HG02763 (cell line): ENCODE data around the gene SAMD14.

Source experiments
- ATAC-seq: cut with Tn5 transposase; IDR thresholded peaks from one replicate; pipeline ENCODE4 v1.9.1; 2021; ENCODE audit warnings: mild to moderate bottlenecking, moderate library complexity; ENCODE audit not compliant: unreplicated experiment

The SAMD14 gene

DNA sequence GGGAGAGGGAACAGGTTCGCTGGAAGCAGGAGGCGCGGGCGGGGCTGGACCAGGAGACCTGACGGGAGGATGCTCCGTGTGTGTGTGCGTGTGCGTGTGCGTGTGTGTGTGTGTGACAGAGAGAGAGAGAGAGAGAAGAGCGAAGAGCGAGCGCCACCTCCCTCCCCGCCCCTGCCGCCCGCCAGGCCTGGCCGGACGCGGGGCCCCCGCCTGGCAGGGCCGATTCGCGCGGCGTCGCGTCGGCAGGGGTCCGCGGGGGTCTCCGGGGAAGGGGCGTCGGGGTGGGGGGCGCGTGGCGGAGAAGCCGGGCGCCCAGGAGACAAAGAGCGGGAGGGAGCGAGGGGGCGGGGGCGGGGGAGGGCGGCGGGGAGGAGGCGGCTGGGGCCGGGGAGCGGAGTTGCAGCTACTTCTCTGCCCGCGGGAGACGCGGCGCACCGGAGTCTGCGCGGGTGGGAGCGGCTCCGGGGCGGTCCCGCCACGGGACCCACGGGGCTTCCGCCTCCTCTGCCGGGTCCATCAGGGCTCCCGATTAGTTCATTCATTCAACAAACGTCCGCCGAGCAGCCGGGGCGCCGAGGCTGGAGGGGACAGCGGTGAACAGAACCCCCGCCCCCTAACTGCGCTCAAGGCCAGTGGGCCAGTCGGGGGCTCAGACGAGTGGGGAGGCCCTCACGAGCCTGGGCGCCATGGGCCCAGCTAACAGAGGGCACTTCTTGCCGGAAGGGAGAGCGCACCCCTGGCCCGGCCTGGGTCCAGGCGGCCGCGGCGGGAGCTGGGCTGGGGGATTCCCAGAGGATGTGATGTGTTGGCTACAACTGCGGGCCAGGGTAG is at the start of gene SAMD14:
TSS of gene SAMD14 (minus strand) at position 433 of the 831 bp plus-strand sequence. CDS start 5,201 bp downstream, outside the sequence.
- no peak for ATAC-seq

DNA sequence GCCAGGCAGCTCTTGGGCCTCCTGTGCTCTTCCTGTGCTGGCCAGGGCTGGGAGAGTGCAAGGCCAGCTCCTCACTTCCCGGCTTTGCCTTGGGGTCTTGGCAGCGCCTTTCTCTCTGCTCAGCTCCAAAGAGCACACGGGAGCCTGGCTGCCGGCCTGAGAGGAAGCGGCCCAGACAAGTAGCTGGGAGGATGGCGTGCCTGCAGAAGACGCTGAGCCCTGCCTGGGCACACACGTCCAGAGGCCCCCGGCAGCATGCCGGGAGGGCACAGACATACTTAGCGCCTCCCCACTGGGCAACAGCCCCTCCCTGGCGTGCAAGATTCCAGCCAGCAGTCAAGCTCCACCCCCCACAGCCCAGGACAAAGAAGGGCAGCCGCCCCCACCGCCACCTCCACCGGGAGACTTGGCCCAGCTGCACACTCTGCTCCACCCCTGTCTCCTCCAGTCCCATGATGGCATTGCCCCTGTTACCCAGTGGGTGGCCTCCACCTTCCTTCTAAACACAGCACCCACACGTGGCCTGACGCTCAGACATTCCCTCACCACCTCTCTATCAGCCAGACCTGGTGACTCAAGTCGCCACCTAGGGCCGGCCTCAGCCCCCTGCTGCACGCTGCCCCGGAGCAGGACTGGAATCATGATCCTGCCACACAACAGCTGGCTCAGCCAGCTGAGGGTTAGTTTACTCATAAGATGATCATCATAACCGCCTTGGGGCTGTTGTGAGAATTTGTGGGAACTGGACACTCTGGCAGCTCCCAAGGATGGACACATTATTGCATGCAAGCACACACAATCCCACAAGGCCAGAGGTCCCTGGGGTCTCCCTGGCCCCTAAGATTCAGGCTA is 48.2 kb upstream of the SAMD14 start:
- ATAC-seq: peak; percentile 56

DNA sequence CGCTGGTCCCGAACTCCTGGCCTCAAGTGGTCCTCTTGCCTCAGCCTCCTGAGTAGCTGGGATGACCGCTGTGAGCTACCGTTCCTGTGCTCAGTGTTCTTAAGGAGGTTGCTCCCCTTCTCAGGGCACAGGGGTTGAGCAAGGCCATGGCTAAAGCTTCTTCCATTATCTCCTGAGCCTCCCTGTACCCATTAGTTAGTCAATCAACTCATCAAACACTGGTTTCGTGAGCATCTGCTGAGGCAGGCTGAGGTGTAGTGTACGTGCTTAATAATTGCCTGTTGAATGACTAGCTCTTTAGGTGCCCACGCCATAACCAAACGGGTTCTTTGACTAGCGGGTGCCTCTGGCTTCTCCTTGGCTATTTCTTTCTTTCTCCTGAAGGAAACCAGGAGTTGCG is 47.5 kb upstream of the SAMD14 start:
- ATAC-seq: no peak

DNA sequence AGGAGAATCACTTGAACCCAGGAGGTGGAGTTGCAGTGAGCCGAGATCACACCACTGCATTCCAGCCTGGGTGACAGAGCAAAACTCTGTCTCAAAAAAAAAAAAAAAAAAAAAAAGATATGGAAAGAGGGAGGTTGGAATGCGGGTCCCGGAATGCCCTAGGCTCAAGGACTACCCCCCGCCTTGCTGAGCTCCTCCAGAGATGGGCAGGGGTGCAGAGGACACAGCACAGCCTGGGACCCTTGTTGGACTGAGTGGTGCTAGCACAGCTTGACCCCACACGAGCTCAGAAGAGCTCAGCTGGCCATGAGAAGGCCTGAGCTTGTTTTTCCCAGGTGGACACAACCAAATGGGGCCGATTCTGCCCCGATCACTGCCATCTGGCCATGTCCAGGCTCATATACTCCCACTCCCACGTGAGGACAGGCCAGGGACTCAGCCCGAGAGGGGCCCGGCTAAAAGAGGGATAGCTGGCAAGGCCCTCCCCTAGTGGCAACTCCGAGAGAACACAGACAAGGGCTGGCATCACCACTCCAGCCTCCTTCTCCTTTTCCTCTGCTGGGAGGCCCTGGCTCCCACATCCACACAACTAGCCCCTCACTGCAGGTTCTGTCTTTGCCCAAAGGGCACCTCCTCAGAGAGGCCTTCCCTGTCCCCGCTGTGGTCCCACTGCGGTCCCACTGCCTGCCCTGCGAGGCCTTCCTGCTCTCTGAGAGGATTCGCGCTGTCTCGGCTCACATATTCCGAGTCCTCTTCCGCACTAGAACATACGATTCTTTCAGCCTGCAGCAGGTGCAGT is 46.8 kb upstream of the SAMD14 start:
- no peak for ATAC-seq

DNA sequence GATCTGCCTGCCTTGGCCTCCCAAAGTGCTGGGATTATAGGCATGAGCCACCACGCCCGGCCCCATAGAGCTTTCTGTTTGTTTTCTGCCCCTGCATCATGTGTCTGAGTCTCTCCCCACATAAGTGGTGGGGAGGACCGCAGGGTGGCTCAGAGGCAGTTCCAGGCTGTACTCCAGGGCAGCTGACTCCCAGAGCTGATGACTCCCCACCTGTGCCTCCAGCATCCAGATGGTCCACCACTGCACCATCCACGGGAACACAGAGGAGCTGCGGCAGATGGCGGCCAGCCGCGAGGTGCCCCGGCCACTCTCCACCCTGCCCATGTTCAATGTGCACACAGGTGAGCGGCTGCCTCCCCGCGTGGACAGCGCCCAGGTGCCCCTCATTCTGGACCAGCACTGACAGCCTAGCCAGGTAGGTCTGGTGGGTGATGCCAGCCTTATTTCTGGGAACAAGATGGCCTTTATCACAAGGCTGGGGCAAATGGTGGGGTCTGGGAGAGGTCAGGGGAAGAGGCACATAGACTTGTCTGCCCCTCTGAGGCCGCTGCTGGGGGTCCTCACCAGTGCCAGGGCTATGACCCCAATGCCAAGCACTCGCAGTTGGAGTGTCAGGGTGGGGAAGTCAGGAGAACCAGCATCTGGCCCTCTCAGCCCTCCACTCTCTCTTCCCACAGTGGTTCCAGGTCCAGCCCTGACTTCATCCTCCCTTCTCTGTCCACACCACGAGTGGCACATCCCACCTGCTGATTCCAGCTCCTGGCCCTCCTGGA is 45.3 kb upstream of the SAMD14 start:
- no peak for ATAC-seq

DNA sequence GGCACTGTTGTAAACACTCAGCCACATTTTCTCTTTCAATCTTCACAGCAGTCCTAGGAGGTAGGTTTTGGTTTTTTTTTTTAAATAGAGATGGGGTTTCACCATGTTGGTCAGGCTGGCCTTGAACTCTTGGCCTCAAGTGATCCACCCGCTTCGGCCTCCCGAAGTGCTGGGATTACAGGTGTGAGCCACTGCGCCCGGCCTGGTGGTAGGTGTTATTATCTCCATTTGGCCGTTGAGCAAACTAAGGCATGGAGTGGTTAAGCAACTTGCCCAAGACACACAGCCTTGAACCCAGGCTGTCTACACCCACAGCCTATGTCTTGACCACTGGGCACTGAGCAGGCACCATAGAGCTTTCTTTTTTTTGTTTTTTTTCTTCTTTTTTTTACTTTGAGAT is 44.5 kb upstream of the SAMD14 start:
- no peak for ATAC-seq

DNA sequence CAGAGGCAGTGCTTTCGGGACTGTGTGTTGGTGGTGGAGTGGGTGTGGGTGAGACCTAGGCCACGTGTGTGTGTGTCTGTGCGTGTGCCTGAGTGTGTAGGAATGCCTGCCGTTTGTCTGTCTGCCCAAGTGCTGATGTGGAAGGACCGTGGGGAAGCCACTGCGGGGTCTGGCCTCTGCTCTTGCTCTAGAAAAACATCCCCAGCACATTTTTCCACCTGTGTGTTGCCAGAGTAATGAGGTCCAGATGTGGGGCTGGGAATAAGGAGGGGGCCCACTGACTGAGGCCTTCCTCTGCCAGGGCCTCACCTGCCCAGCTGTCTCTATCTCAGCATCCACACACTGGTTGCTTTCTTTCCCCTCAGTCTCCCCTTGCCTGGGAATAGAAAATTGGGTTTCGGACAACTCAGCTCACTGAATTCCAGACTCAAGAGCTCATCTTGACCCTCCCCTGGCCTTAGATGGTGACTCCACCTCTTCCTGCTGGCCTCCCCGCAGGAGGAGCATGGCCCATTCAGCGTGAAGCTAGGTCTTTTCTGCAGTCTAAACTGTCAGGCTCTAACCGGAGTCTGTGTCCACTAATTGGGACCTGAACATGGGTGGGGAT is 43.5 kb upstream of the SAMD14 start:
- ATAC-seq: no peak

DNA sequence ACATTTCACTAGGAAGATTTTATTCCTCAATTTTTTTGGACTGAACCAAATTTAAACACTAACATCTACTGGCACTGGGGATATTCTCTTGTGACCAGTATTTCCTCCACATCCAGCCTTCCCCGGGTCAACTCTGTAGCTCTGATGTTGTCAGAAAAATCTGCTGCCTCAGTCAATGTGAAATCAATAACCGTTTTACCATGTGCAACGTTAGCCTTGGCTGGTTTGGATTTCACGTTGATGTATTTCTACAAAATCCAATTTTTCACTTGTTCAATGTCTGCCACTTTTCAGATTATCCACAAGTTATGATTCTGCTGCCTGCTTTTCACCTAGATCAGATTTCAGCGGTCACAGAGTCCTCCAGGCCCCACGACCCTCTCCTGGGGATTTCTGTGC is 43.0 kb upstream of the SAMD14 start:
- no peak for ATAC-seq

DNA sequence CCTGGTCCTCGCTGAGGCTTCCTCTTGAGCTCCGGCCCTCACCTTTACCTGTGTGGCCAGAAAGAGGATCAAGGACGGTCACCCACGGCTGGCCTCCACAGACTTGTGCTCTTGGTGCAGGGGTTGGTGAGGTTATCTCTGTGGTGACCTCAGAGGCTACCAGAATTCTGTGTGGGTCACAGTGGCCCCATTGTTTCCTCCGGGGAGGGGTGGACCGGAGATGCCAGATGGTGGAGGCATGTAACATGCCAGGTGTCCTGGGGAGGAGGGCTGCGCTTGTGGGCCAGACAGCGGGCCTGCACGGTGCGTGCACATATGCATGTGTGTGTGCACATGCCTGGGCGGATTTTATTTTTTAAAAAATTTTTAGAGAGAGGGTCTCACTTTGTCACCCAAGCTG is 42.2 kb upstream of the SAMD14 start:
- ATAC-seq: no peak

DNA sequence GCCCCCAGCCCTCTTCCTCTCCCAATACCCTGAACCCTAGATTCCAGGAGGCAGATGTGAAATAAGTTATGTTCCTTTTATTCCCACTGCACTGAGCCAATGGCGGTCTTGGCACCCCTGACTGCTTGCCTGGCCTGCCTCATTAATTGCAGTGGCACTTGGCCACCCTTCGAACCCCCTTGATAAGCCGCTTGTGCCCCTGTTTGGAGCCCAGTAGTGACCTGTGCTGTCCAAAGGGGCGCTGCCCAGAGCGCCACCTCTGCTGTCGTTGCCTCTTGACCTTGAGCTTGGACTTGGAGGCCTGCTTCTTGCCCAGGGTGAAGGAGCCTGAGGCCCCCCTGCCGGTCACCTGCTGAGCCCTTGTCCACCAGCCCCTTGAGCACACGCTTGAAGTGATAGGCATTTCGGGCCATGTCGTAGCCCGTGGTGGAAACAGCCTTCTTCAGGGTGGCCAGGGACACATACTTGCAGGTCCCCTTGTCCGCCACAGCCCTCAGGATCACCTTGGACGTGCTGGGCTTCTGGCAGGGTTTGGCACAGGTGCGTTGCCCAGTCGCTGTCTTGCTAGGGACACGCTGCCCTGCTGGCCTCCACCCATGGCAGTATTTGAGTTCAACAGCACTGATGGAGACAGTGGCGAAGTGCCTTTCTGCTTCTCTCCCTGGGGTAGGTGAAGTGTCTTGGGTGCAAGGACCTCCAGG is 41.6 kb upstream of the SAMD14 start:
- ATAC-seq: no peak

DNA sequence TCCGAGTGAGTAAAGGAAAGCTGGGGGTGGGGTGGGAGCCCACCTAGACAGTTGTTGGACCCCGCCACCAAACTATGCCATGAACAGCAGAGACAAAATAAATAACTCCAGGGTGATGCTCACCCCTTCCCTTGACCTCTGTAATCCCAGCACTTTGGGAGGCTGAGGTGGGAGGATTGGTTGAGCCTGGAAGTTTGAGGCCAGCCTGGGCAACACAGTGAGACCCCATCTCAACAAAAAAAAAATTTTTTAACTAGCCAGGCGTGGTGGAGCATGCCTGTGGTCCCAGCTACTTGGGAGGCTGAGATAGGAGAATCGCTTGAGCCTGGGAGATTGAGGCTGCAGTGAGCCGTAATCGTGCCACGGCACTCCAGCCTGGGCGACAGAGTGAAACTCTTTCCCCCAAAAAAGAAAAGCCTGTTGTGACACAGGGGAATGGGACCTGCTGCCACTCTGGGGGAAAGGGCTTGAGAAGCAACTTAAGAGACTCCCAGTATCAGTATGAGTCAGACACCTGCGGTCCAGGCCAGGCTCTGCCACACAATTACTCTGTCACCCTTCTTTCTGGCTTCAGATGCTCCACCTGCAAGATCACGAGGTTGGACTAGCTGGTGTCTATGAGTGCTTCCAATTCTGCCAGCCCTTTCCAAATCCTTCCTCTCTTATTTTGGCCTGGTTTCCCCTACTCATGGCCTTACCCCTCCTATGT is 40.9 kb upstream of the SAMD14 start:
- no peak for ATAC-seq

DNA sequence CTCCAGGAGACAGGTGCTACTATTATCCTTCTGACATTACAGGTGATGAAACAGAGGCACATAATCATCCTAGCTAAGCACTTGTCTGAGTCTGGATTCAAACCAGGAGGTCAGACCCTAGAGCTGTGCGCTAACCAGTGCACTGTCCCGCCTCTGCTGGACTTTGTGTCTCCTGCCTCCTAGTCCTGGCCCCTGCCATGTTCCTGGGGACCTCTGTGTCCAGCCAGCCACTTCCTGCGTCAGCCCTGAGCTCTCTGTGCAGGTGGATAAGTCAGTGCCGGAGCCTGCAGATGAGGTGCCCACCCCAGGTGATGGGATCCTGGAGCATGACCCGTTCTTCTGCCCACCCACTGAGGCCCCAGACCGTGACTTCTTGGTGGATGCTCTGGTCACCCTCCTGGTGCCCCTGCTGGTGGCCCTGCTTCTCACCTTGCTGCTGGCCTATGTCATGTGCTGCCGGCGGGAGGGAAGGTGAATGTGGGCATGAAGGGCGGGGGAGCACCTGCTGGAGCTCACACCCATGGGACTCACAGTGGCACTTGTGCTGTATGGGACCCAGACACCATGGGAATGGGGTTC is 40.0 kb upstream of the SAMD14 start:
- ATAC-seq: no peak

DNA sequence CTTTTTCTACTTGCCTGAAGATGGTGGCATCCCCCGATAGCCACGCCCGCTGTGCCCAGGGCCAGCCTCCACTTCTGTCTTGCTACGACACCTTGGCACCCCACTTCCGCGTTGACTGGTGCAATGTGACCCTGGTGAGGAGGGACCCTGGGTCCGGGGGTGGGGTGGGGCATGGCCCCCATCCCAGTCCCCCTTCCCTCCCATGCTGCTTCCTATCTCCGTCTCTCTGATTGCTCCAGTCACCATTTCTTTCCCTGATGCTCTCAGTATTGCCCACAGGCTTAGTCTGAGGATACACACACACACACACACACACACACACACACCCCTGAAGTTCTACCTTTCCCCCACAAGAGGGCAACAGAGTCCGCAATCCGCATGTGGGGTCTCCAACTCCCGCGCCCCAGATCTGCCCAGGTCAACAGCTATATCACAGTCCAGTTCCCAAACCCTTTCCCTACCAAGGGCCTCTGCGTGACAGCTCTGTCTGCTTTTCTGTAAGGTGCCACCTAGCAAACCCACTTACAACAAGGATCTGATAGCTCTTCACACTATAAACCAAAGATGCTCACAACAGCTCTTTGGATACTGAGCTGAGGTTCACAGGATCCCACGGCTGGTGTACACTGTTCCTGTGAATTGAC is 39.3 kb upstream of the SAMD14 start:
- ATAC-seq: no peak

DNA sequence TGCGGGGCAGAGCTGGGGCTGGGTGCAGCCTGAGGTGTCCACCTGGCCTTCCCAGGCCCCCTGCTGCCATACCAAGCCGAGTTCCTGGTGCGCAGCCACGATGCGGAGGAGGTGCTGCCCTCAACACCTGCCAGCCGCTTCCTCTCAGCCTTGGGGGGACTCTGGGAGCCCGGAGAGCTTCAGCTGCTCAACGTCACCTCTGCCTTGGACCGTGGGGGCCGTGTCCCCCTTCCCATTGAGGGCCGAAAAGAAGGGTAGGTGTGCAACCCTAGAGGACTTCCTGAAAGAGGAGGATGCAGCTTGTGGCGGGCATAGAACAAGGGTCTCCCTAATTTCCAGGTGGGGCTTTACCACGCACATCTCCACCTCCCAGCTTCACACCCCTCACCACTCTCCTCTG is 38.4 kb upstream of the SAMD14 start:
- no peak for ATAC-seq

DNA sequence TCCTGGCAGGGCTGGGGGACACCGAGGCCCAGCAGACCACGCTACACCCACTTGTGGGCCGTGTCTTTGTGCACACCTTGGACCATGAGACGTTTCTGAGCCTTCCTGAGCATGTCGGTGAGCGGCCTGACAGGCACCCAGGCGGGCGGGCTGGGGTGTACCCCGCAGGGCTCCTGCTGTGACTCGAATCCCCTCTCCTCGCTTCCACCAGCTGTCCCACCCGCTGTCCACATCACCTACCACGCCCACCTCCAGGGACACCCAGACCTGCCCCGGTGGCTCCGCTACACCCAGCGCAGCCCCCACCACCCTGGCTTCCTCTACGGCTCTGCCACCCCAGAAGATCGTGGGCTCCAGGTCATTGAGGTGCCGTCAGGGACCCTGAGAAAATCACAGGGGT is 37.4 kb upstream of the SAMD14 start:
- no peak for ATAC-seq

DNA sequence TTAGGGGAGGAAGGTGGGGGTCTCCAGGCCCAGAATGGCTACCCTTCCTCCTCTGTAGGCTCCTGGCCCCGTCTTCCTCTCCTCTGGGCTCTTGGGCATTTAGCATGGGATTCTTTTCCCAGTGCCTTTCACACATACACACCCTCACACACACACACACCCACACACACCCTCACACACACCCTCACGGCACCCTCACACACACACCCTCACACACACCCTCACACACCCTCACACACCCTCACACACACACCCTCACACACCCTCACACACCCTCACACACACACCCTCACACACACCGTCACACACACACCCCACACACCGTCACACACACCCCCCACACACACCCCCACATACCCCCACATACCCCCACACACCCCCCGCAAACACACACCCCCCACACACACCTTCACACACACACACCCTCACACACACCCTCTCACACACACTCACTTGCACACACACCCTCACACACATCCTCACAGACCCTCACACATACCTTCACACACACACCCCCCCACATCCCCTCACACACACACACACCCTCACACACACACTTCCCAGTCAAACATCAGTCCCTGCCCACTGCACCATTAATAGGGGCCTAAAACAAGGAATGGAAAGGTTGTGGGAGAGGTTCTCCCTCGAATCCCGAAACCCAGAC is 36.7 kb upstream of the SAMD14 start:
- no peak for ATAC-seq

DNA sequence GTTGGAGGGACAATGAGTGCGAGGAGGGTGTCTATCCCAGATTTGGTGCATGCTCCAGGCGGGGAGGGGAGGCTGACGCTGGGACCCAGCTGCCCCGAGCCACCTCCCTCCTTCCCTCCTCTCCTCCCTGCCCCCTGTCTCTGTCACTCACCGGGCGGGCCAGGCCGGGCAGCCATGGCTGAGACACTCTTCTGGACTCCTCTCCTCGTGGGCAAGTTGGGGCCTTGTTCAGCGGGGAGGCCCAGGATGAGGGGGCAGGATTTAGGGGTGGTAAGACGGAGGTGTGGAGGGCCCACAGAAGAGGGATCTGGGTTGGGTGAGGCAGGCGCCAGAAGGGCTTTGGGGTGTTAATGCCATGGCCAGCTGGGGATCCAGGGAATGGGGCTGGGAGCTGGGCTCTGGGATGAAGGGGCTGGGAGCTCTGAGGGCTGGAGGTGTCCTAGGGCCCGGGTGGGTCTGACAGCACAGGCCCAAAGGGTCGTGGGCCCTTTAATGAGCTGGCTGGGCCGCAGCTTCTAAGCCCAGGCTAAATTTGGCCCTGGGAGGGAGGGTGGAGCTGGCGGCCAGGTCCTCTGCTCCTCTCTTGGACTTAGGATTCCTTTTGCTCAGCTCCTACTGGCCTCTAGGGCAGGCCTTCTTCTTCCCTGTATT is 36.0 kb upstream of the SAMD14 start, which contains the start of gene SGCA:
TSS of gene SGCA (plus strand) at position 139 of the 651 bp plus-strand sequence. CDS start at position 175, 36 bp downstream.
- no peak for ATAC-seq
